IMR-90 (cell line): Measurements from ENCODE around the gene GMPR.

Experiments used
- BHLHE40 ChIP-seq: fragments of 150-350 bp; IDR thresholded peaks from 2 replicates; pipeline ENCODE4 v1.6.1; 2016; ENCODE audit warnings: mild to moderate bottlenecking, low read depth, low read length
- CTCF ChIP-seq: conservative IDR thresholded peaks from 2 replicates; pipeline ENCODE4 v1.5.1; 2012; ENCODE audit warnings: mild to moderate bottlenecking, low read depth, low read length, improper control_type of control experiment
- MAFK ChIP-seq: IDR thresholded peaks from 2 replicates; pipeline ENCODE4 v1.6.1; 2012; ENCODE audit warnings: low read depth, low read length, improper control_type of control experiment
- MAZ ChIP-seq: IDR thresholded peaks from 2 replicates; pipeline ENCODE4 v1.6.1; 2012; ENCODE audit warnings: low read depth, mild to moderate bottlenecking, low read length, improper control_type of control experiment, moderate library complexity, borderline replicate concordance
- POLR2A ChIP-seq: IDR thresholded peaks from 2 replicates; pipeline ENCODE4 v1.6.1; 2012; ENCODE audit warnings: mild to moderate bottlenecking, low read depth, low read length
- RAD21 ChIP-seq: IDR thresholded peaks from 2 replicates; pipeline ENCODE4 v1.6.1; 2012; ENCODE audit warnings: low read length, improper control_type of control experiment
- TF ChIP-seq, protein P1 (sequence below): fragments of 150-350 bp; IDR thresholded peaks from 2 replicates; pipeline ENCODE4 v1.6.1; 2017; ENCODE audit warnings: mild to moderate bottlenecking, antibody characterized with exemption, low read length, low read depth

- TF ChIP-seq CTCF (no peak), POLR2A (no peak), BHLHE40 (no peak), MAFK (no peak), RAD21 (no peak), MAZ (no peak)
- TF ChIP-seq, protein P1, sequence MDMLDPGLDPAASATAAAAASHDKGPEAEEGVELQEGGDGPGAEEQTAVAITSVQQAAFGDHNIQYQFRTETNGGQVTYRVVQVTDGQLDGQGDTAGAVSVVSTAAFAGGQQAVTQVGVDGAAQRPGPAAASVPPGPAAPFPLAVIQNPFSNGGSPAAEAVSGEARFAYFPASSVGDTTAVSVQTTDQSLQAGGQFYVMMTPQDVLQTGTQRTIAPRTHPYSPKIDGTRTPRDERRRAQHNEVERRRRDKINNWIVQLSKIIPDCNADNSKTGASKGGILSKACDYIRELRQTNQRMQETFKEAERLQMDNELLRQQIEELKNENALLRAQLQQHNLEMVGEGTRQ = no peak
Observed at GRCh38 chr6:16236631-16237199, 1.7 kb upstream of the GMPR start.
